Epithelial cell of prostate (primary cell): ENCODE results near the gene FBXL3.
A peak's percentile ranks its signal among the peaks of the same experiment; 100 is the strongest.
"Not testable (repeated sequence)": the region's sequence is repeated elsewhere in the genome, so short reads cannot be mapped to it uniquely, and the experiment has no call there.

Source experiments
- DNase-seq: peaks from one replicate; pipeline ENCODE4 v3.0.0-alpha.2; 2011; ENCODE audit warnings: low read depth, low spot score
- H3K27ac ChIP-seq: fragments of 450-650 bp; 2 replicates; pipeline ENCODE4 v1.5.1; 2017; ENCODE audit warnings: mild to moderate bottlenecking

The FBXL3 gene

GRCh38 chr13:77029436-77029835, 2.5 kb upstream of the FBXL3 start:
- no peak overlapping the region for H3K27ac ChIP-seq
- no peak for DNase-seq

GRCh38 chr13:77028202-77028601, 1.2 kb upstream of the FBXL3 start:
- DNase-seq = no peak
- no peak overlapping the region for H3K27ac ChIP-seq

- peak overlapping the region; percentile 89 for H3K27ac ChIP-seq
- no peak for DNase-seq
These were observed 601 bp downstream of the FBXL3 start for GRCh38 chr13:77026255-77026860.

GRCh38 chr13:77022341-77022740, 4.6 kb downstream of the FBXL3 start:
- no peak overlapping the region for H3K27ac ChIP-seq
- no peak for DNase-seq

- H3K27ac ChIP-seq = no peak overlapping the region
- DNase-seq = no peak
These were observed 7.2 kb downstream of the FBXL3 start for GRCh38 chr13:77019756-77020155.

GRCh38 chr13:77016888-77017623, 9.9 kb downstream of the FBXL3 start:
- H3K27ac ChIP-seq = no peak overlapping the region
- DNase-seq = no peak

GRCh38 chr13:77016251-77016812, 10.6 kb downstream of the FBXL3 start:
- DNase-seq = no peak
- H3K27ac ChIP-seq = no peak overlapping the region

GRCh38 chr13:77014906-77015685, 11.9 kb downstream of the FBXL3 start:
- no peak overlapping the region for H3K27ac ChIP-seq
- DNase-seq = no peak

- DNase-seq = no peak
- no peak overlapping the region for H3K27ac ChIP-seq
These were observed 13.0 kb downstream of the FBXL3 start for GRCh38 chr13:77013853-77014542.

- H3K27ac ChIP-seq, DNase-seq: not testable (repeated sequence)
These were observed 17.2 kb downstream of the FBXL3 start for GRCh38 chr13:77009719-77010118.

- no peak overlapping the region for H3K27ac ChIP-seq
- DNase-seq = no peak
These were observed 17.9 kb downstream of the FBXL3 start for GRCh38 chr13:77009011-77009410.

- not testable (repeated sequence) for DNase-seq, H3K27ac ChIP-seq
These were observed 18.6 kb downstream of the FBXL3 start for GRCh38 chr13:77008337-77008736.

- no peak overlapping the region for H3K27ac ChIP-seq
These were observed 24.3 kb downstream of the FBXL3 start for GRCh38 chr13:77002590-77003190.

GRCh38 chr13:77001963-77002587, 24.9 kb downstream of the FBXL3 start:
- DNase-seq = no peak
- H3K27ac ChIP-seq = no peak overlapping the region

More at GRCh38 chr13:77002590-77003190, 24.3 kb downstream of the FBXL3 start:
- no peak for DNase-seq

- no peak for DNase-seq
- H3K27ac ChIP-seq = no peak overlapping the region
These were observed 25.4 kb downstream of the FBXL3 start for GRCh38 chr13:77001540-77001939.

- DNase-seq = no peak
- no peak overlapping the region for H3K27ac ChIP-seq
These were observed 26.5 kb downstream of the FBXL3 start for GRCh38 chr13:77000475-77000874.

- no peak for DNase-seq
- H3K27ac ChIP-seq = peak overlapping the region; percentile 78
These were observed 32.7 kb downstream of the FBXL3 start for GRCh38 chr13:76994281-76994680.

GRCh38 chr13:76993473-76993872, 33.5 kb downstream of the FBXL3 start:
- H3K27ac ChIP-seq = peak overlapping the region; percentile 78
- DNase-seq = no peak

GRCh38 chr13:76993021-76993420, 33.9 kb downstream of the FBXL3 start:
- peak overlapping the region; percentile 78 for H3K27ac ChIP-seq
- no peak for DNase-seq
